Measurements from ENCODE around the gene MTRF1.

GRCh38 chr13:41307884-41308640 lies 44.7 kb upstream of the MTRF1 start:
- TF ChIP-seq EGR1 (IDR thresholded peaks at IDR 0.05) (no peak), EP300 (IDR thresholded peaks at IDR 0.05; ENCODE audit: borderline replicate concordance) (no peak)
